ENCODE results near the gene CYP24A1. TPM values are rescaled to one million over a fixed set of nuclear protein-coding genes. Genes with fewer than 3 reads are reported as not detected.

Gene CYP24A1
- total and polyA plus RNA-seq, 11 donors: not detected

GRCh38 chr20:54139188-54139587, 34.6 kb downstream of the CYP24A1 start:
- Histone ChIP-seq H3K36me3 (no peaks in the 10 kb centered on the region), H3K4me3 (no peak overlapping the region), H3K9me3 (peaks cover 0 to 9% (median 0%) of the 10 kb centered on the region in 12 donors), H3K4me1 (no peaks in the 10 kb centered on the region), H3K27ac (no peak overlapping the region), H3K27me3 (peaks cover 0 to 19% (median 0%) of the 10 kb centered on the region in 9 donors)
- no peak for ATAC-seq
- intact Hi-C loops (cut with DNase I): no loop called here
- TF ChIP-seq CTCF (IDR thresholded peaks at IDR 0.05) (no peak), POLR2A (IDR thresholded peaks at IDR 0.05) (no peak)
- 84 to 93% (median 87%) methylated on average over 7 of the region's 7 CpGs for WGBS, 4 donors
- DNase-seq: no peak

- TF ChIP-seq CTCF (IDR thresholded peaks at IDR 0.05) (no peak), POLR2A (IDR thresholded peaks at IDR 0.05) (no peak)
- peaks cover 0 to 19% (median 0%) of the 10 kb centered on the region in 9 donors for H3K27me3 ChIP-seq
- ATAC-seq (no peak), DNase-seq (no peak)
- peaks cover 0 to 2% (median 0%) of the 10 kb centered on the region in 12 donors for H3K4me1 ChIP-seq
- intact Hi-C loops (cut with DNase I): no loop called here
- no peak overlapping the region for H3K4me3 ChIP-seq
- no peak overlapping the region for H3K27ac ChIP-seq
- H3K9me3 ChIP-seq: peaks cover 0 to 9% (median 0%) of the 10 kb centered on the region in 12 donors
- WGBS, 4 donors: 78 to 83% (median 82%) methylated on average over 2 of the region's 2 CpGs
- no peaks in the 10 kb centered on the region for H3K36me3 ChIP-seq
These were observed 35.4 kb downstream of the CYP24A1 start for GRCh38 chr20:54138427-54138826.

GRCh38 chr20:54137115-54137514, 36.7 kb downstream of the CYP24A1 start:
- DNase-seq (no peak), ATAC-seq (no peak)
- 74 to 79% (median 77%) methylated on average over 5 of the region's 5 CpGs for WGBS, 4 donors
- H3K36me3 ChIP-seq: no peaks in the 10 kb centered on the region
- no peak overlapping the region for H3K4me3 ChIP-seq
- TF ChIP-seq POLR2A (IDR thresholded peaks at IDR 0.05) (no peak), CTCF (IDR thresholded peaks at IDR 0.05) (no peak)
- peaks cover 0 to 9% (median 0%) of the 10 kb centered on the region in 12 donors for H3K9me3 ChIP-seq
- peaks cover 0 to 19% (median 0%) of the 10 kb centered on the region in 9 donors for H3K27me3 ChIP-seq
- peaks cover 0 to 15% (median 0%) of the 10 kb centered on the region in 12 donors for H3K4me1 ChIP-seq
- intact Hi-C loops (cut with DNase I): no loop called here
- no peak overlapping the region for H3K27ac ChIP-seq

- Histone ChIP-seq H3K27ac (no peak overlapping the region), H3K36me3 (no peaks in the 10 kb centered on the region), H3K27me3 (peaks cover 0 to 19% (median 0%) of the 10 kb centered on the region in 9 donors), H3K4me1 (peaks cover 0 to 21% (median 0%) of the 10 kb centered on the region in 12 donors), H3K9me3 (peaks cover 0 to 2% (median 0%) of the 10 kb centered on the region in 12 donors), H3K4me3 (no peak overlapping the region)
- DNase-seq: no peak
- TF ChIP-seq POLR2A (IDR thresholded peaks at IDR 0.05) (no peak), CTCF (IDR thresholded peaks at IDR 0.05) (no peak)
- intact Hi-C loops (cut with DNase I): no loop called here
- ATAC-seq: no peak
- 91 to 97% (median 94%) methylated on average over 2 of the region's 2 CpGs for WGBS, 4 donors
These were observed 39.2 kb downstream of the CYP24A1 start for GRCh38 chr20:54134445-54135220.

All from heart left ventricle (tissue), 16 donors.